HG03097 (cell line): Measurements from ENCODE around the gene STRN4.
"Not testable (repeated sequence)": the region's sequence is repeated elsewhere in the genome, so short reads cannot be mapped to it uniquely, and the experiment has no call there.

Experiments used
- ATAC-seq: cut with Tn5 transposase; IDR thresholded peaks from one replicate; pipeline ENCODE4 v1.9.1; 2021; ENCODE audit not compliant: unreplicated experiment, low FRiP score

The STRN4 gene

DNA sequence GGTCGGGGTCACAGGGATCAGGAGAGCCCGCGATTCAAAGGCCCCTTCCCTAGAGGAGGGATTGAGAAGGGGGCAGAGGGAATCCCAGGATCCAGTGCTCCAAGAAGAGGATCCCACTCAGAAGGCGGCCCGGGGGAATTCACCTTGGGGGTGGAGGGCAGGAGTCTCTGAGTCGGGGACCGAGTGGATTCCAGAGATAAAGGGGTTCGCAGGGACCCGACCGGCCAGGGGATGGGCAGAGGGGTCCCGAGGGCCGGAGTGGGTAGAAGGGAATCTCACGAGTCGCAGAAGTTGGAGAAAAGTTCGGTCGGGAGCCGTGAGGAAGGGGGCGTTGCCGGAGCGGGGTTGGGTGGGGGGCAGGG, 29.6 kb downstream of the STRN4 start:
- no peak for ATAC-seq

DNA sequence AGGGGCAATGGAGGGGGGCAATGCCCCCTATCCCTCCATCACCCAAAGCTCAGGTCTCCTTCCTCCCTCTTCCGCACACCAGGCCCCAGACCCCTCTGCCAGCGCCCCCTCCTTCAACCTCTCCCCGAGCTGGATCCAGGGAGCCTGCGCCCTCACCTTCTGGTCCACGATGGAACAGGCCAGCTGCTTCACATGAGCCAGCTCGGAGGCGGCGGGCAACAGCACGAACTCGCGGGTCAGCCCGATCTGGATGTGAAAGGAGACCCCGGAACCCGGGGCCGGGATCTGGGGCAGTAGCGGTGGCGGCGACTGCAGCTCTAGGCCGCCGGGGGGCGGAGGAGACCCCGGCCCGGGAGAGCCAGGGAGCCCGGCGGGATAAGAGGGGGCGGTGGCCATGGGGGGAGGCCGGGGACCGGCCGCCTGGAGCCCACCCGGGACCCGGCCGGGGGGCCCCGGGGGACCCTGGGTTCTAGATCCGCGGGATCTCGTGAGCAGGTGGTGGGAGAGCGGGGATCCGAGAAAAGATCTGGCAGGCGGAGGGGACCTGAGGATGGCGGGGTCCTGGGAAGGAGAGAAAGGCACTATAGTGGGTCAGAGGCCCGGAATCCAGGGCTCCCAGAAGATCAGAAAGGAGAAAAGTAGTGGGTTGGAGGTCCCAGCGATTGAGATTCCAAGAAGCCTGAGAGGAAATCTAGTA, 30.1 kb downstream of the STRN4 start:
- no peak for ATAC-seq

DNA sequence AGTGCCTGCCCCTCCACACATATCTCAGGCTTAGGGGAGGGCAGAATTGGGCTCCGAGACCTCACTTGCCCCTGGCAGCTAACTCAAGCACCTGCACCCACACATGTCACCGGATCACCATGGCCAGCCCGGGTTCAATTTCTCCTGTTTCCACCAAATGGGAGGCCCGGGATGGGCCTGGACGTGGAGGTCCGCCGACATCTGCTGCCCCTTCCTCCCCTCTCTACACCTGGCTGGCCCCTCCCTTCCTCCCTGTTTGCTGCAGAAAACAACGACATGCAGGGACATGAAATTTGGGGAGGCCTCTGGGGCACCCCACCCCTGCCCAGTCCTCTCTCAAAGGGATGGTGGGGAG, 30.7 kb downstream of the STRN4 start:
- no peak for ATAC-seq

DNA sequence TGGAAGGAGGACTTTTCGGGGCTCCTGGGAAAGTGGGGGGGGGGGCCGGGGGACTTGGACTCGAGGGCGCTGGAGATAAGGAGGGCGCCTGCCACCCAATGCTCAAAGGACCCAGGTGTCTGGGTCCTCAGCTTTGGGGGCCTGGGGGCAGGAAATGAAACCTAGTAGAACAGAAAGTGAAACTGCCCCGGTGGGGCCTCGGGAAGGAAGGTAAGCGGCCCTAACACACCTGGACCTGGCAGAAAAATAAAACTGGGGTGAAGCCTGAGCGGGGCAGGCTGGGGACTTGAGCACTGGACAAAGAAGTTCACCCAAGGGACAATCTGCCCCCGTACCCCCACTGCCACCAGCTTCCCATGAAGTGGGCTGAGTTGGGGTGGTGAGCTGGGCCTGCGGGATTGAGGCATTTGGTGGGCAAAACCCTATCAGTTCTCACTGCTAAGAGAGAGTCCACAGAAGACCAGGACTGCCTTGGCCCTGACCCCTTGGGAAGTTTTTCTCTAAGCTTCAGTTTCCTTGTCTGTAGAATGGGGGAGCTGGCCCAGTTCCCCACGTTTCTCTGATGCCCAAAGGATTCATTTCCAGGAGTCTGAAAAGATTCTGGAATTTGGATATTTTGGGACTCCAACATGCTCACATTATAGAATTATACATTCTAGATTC, 31.7 kb downstream of the STRN4 start:
- ATAC-seq = no peak

DNA sequence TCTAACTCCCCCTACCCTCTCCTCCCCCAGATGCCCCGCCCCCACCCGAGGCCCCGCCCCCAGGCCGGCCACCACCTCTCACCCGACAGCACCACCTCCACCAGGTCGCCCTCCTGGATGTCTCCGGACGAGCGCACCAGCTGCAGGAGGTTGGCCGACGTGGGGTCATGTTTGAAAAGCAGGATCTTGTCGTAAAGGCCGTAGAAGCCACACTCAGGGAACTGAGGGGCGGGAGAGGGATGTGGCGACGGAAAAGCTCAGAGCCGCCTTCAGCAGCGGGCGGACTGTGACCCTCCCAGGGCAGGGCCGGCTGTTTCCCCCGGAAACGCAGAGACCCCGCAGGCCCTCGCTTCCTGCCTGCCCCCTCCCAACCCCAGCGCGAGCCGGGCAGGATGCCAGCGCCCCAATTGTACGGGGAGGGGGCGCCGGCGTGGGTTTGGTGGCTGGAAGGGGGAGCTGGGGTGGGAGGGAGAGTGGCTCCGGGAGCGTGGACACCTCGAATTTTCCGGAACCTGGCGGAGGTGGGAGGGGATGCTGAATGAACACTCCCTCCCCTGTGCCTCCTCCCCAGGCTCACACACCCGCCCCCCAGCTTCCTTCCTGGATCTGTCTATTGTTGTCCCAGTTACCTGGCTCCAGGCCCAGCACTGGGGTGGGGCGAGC, 32.3 kb downstream of the STRN4 start:
- no peak for ATAC-seq

DNA sequence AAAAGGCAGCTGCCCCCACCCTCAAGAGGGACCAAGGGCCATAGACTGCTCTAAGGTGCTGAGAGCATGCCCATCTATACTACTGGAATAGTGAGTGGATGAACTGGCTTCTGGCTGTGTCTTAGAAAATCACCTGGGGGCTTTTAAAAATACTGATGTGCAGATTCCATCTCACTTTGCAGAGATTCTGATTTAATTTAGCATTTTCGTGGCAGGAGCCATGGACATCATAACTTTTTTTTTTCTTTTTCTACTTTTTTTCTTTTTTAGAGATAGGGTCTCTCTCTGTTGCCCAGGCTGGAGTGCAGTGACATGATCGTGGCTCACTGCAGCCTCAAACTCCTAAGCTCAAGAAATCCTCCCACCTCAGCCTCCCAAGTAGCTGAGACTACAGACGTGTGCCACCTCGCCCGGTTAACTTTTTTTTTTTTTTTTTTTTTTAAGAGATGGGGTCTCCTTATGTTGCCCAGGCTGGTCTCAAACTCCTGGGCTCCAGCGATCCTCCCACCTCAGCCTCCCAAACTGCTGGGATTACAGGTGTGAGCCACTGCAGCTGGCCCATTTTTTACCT, 33.4 kb downstream of the STRN4 start:
- not testable (repeated sequence) for ATAC-seq

DNA sequence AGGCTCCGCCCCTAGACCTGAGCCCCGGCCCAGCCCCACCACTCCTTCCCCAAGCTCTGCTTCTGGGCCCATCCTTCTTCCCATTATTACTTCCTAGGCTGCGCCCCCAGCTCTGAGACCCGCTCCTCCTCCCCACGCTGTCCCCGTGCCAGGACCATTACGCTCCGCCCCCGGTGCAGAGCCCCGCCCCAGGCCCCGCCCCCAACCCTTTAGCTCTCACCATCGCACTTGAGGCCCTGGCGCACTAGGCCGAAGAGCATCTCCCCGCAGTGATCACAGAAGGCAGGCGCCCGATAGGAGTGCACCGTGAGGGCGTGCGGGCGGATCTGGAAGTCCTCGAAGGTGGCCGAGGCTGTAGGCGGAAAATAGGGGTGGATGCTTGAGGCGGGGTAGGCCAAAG, 35.6 kb downstream of the STRN4 start:
- no peak for ATAC-seq

DNA sequence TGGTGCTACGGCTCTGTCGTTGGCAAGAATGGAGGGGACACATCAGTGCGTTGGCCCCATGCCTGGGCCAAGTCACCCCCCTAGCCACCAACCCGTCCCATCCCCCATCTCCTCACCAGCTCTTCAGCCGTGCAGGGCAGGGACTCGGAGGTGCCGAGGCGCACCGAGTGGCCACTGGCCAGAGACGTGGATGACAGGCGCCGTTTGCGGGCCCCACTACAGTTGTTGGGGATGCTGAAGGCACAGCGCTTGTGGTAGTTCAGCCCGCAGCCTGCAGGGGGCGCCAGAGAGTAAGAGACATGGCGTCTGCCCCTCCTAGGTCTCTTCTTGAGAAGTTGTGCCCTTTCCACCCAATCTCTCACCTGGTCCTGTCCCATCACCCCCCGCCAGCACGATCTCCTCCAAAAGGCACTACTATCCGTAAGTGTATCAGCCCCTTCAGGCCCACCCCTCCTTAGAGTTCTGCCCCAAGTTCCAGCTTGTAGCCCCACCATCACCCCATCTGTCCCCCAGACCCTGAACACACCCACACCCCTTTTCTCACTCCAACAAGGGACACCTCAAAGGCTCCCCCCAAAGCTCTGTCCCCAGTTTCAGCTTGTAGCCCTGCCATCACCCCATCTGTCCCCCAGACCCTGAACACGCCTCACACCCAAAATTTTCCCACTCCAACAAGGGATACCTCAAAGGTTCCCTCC, 41.7 kb downstream of the STRN4 start:
- no peak for ATAC-seq

DNA sequence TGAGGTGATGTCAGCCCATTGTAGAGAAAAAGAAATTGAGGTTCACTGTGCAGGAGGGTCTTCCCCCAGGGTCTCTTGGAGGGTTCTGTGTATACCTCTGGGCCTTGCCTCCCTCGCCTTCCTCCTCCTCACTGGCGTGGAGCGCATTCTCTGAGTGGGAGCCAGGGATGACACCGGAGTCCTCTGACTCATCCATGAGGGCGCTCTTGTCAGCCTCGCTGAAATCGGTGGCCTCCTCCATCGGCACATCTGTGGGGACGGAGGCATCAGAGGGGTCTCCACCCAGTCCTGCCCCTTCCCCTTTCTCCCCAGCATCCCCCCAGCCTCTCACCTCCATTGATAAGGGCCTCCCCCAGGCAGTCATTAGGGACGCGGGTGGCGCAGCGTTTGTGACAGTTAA, 45.5 kb downstream of the STRN4 start:
- ATAC-seq = no peak

DNA sequence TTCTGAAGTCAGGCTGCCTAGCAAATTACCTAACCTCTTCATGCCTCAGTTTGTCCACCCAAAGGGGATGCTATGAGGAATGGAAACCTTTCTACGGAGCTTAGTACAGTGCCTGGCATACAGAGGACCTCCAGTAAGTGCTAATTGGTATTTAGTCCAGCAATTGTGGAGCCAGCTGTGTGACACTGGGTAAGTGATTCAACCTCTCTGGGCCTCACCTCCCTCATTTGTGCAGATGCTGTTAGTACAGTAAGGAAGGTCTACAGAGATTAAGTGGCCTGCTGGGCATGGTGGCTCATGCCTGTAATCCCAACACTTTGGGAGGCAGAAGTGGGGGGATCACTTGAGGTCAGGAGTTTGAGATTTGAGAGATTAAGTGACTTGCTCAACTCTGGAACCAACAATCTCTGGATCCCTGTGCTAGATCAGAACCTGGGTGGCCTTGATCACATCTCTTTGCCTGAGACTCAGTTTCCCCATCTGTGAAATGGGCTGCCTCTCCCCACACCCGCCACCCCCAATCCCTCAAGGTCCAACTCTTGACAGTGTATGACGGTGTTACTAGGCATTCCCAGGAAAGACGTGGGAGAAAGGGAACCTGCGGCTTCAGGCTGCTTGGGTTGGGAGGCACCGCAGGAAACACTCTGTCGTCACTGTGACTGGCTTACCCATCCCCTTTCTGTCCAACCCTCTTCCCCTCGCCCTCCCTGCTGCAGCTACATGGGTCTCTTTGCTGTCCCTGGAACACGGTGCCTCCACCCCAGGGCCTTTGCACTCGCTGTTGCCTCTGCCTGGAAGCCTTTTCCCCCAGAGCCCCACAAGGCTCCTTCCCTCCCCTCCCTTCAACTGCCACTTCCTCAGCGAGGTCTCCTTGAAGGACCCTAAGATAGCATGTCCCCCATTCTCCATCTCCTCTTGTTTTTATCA, 47.6 kb downstream of the STRN4 start:
- no peak for ATAC-seq

DNA sequence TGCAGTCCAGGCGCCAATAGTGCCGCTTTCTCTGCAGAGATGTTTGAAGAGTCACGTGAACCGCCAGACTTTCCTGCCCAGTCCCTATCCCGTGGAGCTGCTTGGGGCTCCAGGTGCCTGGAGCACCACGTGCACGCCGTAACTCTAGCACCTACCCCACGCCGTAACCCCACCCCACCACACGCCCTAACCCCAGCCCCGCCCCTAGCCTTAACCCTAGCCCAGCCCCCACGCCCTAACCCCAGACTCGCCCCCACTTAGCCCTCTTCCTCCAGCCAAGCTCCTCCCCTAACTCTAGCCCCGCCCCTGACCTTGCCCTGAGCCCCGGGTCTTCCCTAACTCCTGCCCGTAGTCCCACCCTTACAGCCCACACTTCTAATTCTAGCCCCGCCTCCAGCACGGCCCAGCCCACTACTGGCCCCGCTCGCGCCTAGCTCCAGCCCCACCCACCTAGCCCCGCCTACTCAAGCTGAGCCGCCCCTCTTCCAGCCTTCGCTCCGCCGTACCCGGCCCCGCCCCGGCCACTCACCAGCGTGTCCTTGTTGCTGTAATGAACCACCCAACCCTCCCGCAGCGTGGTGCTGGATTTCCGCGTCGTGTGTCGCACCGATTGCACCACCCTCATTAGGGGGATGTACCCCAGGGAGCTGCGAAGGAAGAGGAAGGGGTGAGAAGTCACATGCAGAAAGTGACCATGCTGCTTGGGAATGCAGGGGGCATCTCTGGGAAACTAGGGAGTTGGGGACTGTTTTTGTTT, 48.9 kb downstream of the STRN4 start:
- ATAC-seq = no peak

DNA sequence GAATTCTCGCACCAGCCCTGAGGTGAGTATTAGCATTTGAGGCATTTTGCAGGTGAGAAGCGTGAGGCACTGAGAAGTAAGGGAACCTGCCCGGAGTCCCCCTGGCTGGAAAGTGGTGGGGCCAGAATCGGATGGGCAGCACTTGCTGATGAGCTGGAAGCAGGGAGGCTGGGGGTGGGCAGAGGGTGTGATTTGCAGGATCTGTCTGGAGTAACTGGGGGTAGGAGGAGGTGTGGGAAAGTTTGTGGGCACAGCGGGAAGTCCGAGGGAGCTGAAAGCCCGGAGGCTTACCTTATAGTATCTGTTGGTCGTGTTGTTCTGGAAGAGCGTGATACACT, 49.4 kb downstream of the STRN4 start:
- no peak for ATAC-seq

DNA sequence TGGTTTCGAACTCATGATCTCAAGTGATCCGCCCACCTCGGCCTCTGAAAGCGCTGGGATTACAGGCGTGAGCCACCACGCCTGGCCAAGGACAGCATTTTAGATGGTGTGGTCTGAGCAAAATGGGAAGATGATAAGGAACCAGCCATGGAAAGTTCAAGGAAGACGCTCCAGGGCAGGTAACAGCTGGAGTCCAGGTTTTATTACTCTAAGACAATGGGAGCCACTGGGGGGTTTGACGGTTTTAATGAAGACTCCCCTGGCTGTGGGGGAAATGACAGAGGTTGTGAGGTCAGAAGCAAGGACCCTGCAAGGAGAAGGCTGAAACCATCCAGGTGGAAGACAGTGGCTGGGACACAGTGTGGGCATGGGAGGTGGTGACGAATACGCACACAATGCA, 50.2 kb downstream of the STRN4 start:
- no peak for ATAC-seq

DNA sequence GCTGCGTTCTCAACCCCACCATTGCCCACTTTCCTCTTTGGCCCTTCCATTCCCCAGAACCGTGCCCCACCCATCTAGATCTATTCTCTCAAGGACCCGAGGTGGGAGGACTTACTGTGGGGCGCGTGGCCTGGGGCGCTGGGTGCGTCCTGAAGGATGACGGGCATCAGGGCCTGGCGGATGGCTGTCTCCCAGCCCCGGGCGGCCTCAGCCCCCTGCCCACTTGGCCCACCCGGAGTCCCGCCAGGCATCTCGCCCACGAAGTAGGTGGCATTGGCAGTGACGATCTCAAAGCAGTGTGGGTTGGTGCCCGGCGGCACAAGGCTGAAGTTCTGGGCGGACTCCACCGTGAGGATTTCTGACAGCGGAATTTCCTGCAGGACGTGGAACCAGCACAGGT, 52.5 kb downstream of the STRN4 start:
- ATAC-seq = no peak

DNA sequence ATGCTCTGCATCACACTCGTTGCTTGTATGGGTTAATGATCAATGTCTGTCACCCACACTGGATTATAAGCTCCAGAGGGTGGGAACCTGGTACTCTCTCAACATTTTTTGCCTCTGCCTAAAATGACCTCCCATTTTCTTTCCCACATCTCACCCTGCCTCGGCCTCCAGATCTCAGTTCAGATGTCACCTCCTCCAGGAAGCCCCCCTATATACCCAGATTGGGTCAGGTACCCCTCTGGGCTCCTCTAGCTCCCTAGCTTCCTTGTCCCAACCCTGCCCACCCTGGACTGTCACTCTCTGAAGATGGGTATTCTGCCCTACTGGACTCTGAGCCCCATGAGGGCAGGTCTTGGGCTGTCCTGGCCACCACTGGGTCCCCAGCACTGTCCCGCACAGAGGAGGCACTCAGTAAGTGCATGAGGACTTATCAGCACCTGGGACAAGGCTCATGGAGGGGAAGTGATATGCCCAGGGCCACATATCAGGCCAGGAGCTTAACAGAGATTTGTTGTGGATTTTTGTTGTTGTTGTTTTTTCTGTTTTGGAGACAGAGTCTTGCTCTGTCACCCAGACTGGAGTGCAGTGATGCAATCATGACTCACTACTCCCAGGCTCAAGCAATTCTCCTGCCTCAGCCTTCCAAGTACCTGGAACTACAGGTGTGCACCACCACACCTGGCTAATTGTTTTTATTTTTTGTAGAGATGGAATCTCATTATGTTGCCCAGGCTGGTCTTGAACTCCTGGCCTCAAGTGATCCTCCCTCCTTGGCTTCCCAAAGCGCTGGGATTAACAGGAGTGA, 53.1 kb downstream of the STRN4 start:
- ATAC-seq = no peak

DNA sequence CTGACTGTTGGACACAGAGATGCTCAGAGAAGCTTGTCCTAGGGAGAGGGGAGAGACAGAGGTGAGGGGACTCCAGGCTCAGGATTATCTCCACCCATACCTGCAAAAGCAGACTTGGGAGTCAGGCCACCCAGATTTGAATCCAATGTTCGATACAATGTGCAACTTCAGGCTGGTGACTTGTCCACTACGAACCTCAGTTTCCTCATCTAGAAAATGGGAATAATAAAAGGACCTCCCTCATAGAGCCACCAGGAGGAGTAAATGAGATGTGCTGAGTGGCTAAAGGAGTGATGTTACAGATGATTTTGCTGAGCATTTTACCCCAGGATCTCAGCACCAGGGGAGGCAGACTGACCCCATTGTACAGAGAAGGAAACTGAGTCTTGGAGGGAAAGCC, 54.3 kb downstream of the STRN4 start:
- no peak for ATAC-seq

DNA sequence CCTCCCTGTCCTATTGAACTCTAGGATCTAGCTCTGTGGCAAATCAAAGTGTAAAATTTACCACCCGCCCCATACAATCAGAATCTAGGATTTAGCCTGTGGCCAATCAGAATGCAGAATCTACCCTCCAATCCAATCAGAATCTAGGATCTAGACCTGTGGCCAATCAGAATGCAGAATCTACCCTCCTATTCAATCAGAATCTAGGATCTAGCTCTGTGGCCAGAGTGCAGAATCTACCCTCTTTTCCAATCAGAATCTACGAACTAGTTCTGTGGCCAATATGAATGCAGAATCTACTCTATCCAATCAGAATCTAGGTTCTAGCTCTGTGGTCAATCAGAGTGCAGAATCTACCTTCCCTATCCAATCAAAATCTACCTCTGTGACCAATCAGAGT, 55.1 kb downstream of the STRN4 start:
- no peak for ATAC-seq

DNA sequence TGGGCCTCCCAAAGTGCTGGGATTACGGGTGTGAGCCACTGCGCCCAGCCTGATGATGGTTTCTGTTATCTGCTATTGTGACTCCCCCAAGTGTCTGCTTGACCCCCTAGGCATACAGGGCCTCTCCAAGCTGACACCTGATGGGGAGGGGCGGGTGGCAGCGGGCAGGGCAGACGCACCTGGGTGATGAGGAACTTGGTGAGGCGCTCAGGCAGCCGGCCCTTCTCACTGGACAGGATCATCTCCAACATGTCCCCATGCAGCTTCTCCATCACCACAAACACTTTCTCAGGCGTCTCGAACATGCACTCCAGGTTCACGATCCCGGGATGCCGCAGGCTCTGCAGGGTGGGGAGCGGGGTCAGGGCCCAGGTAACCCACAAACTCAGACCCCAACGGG, 56.9 kb downstream of the STRN4 start:
- no peak for ATAC-seq
